C4-2B (cell line): ENCODE measurements around the gene VIPR1.

ENCODE experiments used
- H3K27ac ChIP-seq: fragments of 450-650 bp; 2 replicates; pipeline ENCODE4 v1.5.1; 2017
- CTCF ChIP-seq: fragments of 450-650 bp; conservative IDR thresholded peaks from 2 replicates; pipeline ENCODE4 v1.5.1; 2017; ENCODE audit warnings: mild to moderate bottlenecking
- ZFX ChIP-seq: fragments of 450-650 bp; IDR thresholded peaks from 2 replicates; pipeline ENCODE4 v1.6.1; 2017

VIPR1 gene

GRCh38 chr3:42513121-42513520 lies 10.7 kb downstream of the VIPR1 start:
- no peak overlapping the region for H3K27ac ChIP-seq
- TF ChIP-seq CTCF (no peak), ZFX (no peak)

GRCh38 chr3:42513521-42513920 lies 11.1 kb downstream of the VIPR1 start:
- no peak for TF ChIP-seq CTCF
- no peak overlapping the region for H3K27ac ChIP-seq

GRCh38 chr3:42514876-42515275 lies 12.4 kb downstream of the VIPR1 start:
- H3K27ac ChIP-seq, result no peak overlapping the region
- TF ChIP-seq ZFX, result no peak
- no peak for TF ChIP-seq CTCF

- TF ChIP-seq CTCF (no peak), ZFX (no peak)
- H3K27ac ChIP-seq, result no peak overlapping the region
These were observed 13.0 kb downstream of the VIPR1 start for GRCh38 chr3:42515391-42515916.

GRCh38 chr3:42515976-42516375 lies 13.5 kb downstream of the VIPR1 start:
- H3K27ac ChIP-seq, result no peak overlapping the region
- TF ChIP-seq CTCF, result no peak
- TF ChIP-seq ZFX, result no peak

- TF ChIP-seq CTCF (no peak), ZFX (no peak)
These were observed 14.0 kb downstream of the VIPR1 start for GRCh38 chr3:42516443-42516842.

GRCh38 chr3:42517117-42517516 lies 14.7 kb downstream of the VIPR1 start:
- no peak overlapping the region for H3K27ac ChIP-seq

More at GRCh38 chr3:42516443-42516842, 14.0 kb downstream of the VIPR1 start:
- H3K27ac ChIP-seq, result no peak overlapping the region

More at GRCh38 chr3:42517117-42517516, 14.7 kb downstream of the VIPR1 start:
- no peak for TF ChIP-seq ZFX
- TF ChIP-seq CTCF, result no peak
